PC-9 (cell line): ENCODE results near the gene MPC1. TPM values are rescaled to one million over a fixed set of nuclear protein-coding genes. Genes with fewer than 3 reads are reported as not detected.
A peak's percentile ranks its signal among the peaks of the same experiment; 100 is the strongest.
"Not testable (repeated sequence)": the region's sequence is repeated elsewhere in the genome, so short reads cannot be mapped to it uniquely, and the experiment has no call there.

ENCODE experiments used
- BruUV-seq: library from RNA; stranded (reverse); fragments of 400-500 nt; replicated peaks from 2 replicates; lab custom pipeline; 2021; lab: Mats Ljungman, UMichigan
- CTCF ChIA-PET: fragments of 300-600 bp; sonication (Branson Sonifier 250); formaldehyde crosslinking; loops from one replicate; lab custom pipeline; 2022; ENCODE audit warnings: antibody characterized with exemption; lab: Charles Lee
- POLR2A ChIA-PET: fragments of 300-600 bp; sonication (Branson Sonifier 250); formaldehyde crosslinking; loops from one replicate; lab custom pipeline; 2022; ENCODE audit warnings: antibody characterized with exemption; ENCODE audit not compliant: unreplicated experiment; lab: Charles Lee
- DNase-seq, 2 experiments: peaks; one replicate each; pipeline versions ENCODE4 v3.0.0 to v3.0.0-alpha.2; 2015 to 2022; ENCODE audit warnings: mixed read lengths in 1 of 2
- H2AFZ ChIP-seq: fragments of 200-600 bp; sonication (generic); 2 replicates; pipeline ENCODE4 v1.8.1; 2017; ENCODE audit warnings: antibody characterized with exemption
- H3F3A ChIP-seq: fragments of 200-600 bp; sonication (generic); 2 replicates; pipeline ENCODE4 v1.8.1; 2017; ENCODE audit warnings: antibody characterized with exemption, mild to moderate bottlenecking, low read depth; ENCODE audit not compliant: insufficient read depth
- H3K27ac ChIP-seq: fragments of 200-600 bp; sonication (generic); 2 replicates; pipeline ENCODE4 v1.6.1; 2016; ENCODE audit warnings: mixed run types
- H3K27me3 ChIP-seq: fragments of 200-600 bp; sonication (generic); 2 replicates; pipeline ENCODE4 v1.6.1; 2016; ENCODE audit warnings: low read depth, mixed run types; ENCODE audit not compliant: insufficient read depth
- H3K36me3 ChIP-seq: fragments of 200-600 bp; sonication (generic); 2 replicates; pipeline ENCODE4 v1.6.1; 2016; ENCODE audit warnings: low read depth, mixed run types
- H3K4me1 ChIP-seq: fragments of 200-600 bp; sonication (generic); replicated peaks from 2 replicates; pipeline ENCODE4 v1.6.1; 2016; ENCODE audit warnings: mixed run types; ENCODE audit not compliant: insufficient read depth
- H3K4me2 ChIP-seq: fragments of 200-600 bp; sonication (generic); 2 replicates; pipeline ENCODE4 v1.6.1; 2017; ENCODE audit warnings: mixed run types
- H3K4me3 ChIP-seq: fragments of 200-600 bp; sonication (generic); 2 replicates; pipeline ENCODE4 v1.6.1; 2016; ENCODE audit warnings: mixed run types
- H3K79me2 ChIP-seq: fragments of 200-600 bp; sonication (generic); 2 replicates; pipeline ENCODE4 v1.6.1; 2017; ENCODE audit warnings: low read depth, mixed run types
- H3K9me2 ChIP-seq: fragments of 200-600 bp; sonication (generic); 2 replicates; pipeline ENCODE4 v1.8.1; 2017; ENCODE audit warnings: mild to moderate bottlenecking; ENCODE audit not compliant: insufficient read depth
- H3K9me3 ChIP-seq: fragments of 200-600 bp; sonication (generic); 2 replicates; pipeline ENCODE4 v1.8.1; 2016; ENCODE audit warnings: low read depth; ENCODE audit not compliant: insufficient read depth
- H4K20me1 ChIP-seq: fragments of 200-600 bp; sonication (generic); 2 replicates; pipeline ENCODE4 v1.8.1; 2017; ENCODE audit not compliant: insufficient read depth
- EZH2 ChIP-seq: fragments of 200-600 bp; sonication (generic); IDR thresholded peaks from 2 replicates; pipeline ENCODE4 v1.8.0; 2017; ENCODE audit warnings: antibody characterized with exemption, low read depth
- intact Hi-C: fragments of 100-400 bp; cut with micrococcal nuclease; formaldehyde crosslinking; loops from one replicate; pipeline ENCODE4 v1.10.0; 2022; ENCODE audit not compliant: unreplicated experiment
- total RNA-seq: library from RNA; stranded (reverse); gene quantifications from 2 replicates; pipeline ENCODE4 v1.2.3, GENCODE V29; 2021
- TF ChIP-seq, protein P1 (sequence below): fragments of 200-600 bp; sonication (generic); conservative IDR thresholded peaks from 2 replicates; pipeline ENCODE4 v1.6.1; 2017; ENCODE audit warnings: mixed run types, antibody characterized with exemption, mild to moderate bottlenecking, moderate library complexity

The MPC1 gene
- total RNA-seq, 1 experiment from 2014 or later, result 13.3 TPM

DNA sequence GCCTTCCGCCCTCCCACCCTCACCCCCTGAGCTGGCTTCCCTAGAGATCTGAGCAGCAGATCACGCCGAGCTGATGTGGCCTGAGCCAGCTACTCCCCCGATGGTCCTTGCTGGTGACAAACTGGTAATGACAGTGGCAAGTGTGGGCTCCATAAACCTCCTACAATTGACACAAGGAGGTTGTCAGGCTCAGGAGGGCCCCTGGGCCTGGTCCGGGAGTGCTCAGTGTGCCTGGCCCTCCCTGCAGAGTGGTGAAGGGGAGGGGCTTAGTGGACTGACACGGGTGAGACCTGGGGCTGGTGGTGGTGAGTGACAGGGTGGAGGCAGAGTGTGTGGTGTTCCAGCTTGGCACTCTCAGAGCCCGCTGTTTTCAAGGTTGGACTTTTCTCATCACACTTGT is 22.6 kb upstream of the MPC1 start:
- Histone ChIP-seq H2AFZ (no peak overlapping the region), H3K79me2 (no peaks in the 10 kb centered on the region), H3K9me2 (no peaks in the 10 kb centered on the region), H3K9me3 (no peaks in the 10 kb centered on the region), H3K36me3 (no peaks in the 10 kb centered on the region), H3K27me3 (no peaks in the 10 kb centered on the region), H3F3A (no peaks in the 10 kb centered on the region), H4K20me1 (peaks cover 3% of the 10 kb centered on the region; the same call in 1 of the 2 replicates), H3K4me3 (no peak overlapping the region), H3K4me1 (no peaks in the 10 kb centered on the region), H3K27ac (no peak overlapping the region), H3K4me2 (no peak overlapping the region)
- CTCF ChIA-PET, result no interaction called here
- no peak for DNase-seq
- no peak for TF ChIP-seq EZH2
- TF ChIP-seq, protein P1, sequence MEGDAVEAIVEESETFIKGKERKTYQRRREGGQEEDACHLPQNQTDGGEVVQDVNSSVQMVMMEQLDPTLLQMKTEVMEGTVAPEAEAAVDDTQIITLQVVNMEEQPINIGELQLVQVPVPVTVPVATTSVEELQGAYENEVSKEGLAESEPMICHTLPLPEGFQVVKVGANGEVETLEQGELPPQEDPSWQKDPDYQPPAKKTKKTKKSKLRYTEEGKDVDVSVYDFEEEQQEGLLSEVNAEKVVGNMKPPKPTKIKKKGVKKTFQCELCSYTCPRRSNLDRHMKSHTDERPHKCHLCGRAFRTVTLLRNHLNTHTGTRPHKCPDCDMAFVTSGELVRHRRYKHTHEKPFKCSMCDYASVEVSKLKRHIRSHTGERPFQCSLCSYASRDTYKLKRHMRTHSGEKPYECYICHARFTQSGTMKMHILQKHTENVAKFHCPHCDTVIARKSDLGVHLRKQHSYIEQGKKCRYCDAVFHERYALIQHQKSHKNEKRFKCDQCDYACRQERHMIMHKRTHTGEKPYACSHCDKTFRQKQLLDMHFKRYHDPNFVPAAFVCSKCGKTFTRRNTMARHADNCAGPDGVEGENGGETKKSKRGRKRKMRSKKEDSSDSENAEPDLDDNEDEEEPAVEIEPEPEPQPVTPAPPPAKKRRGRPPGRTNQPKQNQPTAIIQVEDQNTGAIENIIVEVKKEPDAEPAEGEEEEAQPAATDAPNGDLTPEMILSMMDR, result no peak
- intact Hi-C loops, result no loop called here
- POLR2A ChIA-PET, result no interaction called here
- no TSS peak for BruUV-seq

DNA sequence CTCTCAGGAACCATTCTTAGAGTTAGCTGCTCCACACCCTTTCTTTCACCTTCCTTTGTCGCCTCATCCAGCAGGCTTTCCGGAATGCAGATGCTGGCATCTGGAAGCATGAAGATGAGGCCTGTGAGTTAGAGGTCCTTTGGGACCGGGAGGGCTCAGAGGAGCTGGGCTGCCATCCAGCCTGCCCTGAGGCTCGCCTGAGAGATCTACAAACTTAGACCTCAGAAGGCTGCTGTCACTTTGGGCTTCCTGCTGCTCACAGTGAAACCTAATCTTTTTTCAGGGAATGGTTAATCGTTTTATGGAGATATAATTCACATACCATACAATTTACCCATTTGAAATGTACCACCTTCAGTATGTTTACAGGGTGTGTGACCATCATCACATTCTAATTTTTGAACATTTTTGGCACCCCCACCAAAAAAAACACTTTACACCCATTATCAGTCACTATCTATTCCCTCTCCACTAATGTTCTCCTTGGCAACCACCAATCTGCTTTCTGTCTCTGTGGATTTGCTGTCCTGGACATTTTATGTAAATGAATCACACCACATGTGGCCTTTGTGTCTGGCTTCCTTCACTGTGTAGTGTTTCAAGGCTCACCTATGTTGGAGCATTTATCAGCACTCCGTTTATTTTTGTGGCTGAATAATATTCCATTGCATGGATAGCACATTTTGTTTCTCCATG is 20.0 kb upstream of the MPC1 start:
- H3K27me3 ChIP-seq, result no peaks in the 10 kb centered on the region
- intact Hi-C loops, result no loop called here
- H3K4me3 ChIP-seq, result no peak overlapping the region
- H3K4me1 ChIP-seq, result no peaks in the 10 kb centered on the region
- TF ChIP-seq, protein P1, result no peak
- TF ChIP-seq EZH2, result no peak
- H4K20me1 ChIP-seq, result no peaks in the 10 kb centered on the region
- H3K4me2 ChIP-seq, result no peak overlapping the region
- H3F3A ChIP-seq, result no peaks in the 10 kb centered on the region
- no peaks in the 10 kb centered on the region for H3K9me2 ChIP-seq
- no peak for DNase-seq
- ChIA-PET CTCF (no interaction called here), POLR2A (no interaction called here)
- H3K9me3 ChIP-seq, result no peaks in the 10 kb centered on the region
- no peak overlapping the region for H2AFZ ChIP-seq
- no TSS peak for BruUV-seq
- no peak overlapping the region for H3K27ac ChIP-seq
- no peaks in the 10 kb centered on the region for H3K36me3 ChIP-seq
- H3K79me2 ChIP-seq, result no peaks in the 10 kb centered on the region

DNA sequence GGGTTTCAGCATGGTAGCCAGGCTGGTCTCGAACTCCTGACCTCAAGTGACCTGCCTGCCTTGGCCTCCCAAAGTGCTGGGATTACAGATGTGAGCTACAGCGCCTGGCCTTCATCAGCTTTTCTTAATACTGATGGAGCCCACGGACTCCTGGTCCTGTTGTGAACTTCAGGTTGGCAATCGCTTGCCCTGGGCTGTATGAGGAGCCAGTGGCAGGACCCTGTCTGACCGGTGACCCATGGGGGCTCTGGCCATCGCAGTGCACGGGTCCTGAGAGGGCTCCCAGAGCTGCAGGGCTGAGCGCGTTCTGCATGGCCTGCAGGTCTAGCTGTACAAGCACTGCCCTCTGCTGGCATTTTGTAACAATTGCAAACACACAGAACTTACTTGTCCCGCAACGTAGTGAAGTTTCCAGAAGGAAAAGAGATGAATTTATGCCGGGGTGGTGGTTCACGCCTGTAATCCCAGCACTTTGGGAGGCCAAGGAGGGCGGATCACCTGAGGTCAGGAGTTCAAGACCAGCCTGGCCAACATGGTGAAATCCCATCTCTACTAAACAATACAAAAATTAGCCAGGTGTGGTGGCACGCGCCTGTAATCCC is 18.0 kb upstream of the MPC1 start:
- TF ChIP-seq, protein P1, result peak; percentile 77
- ChIA-PET CTCF (interaction anchor here (0.6 to 1.0 kb wide), 4 partner anchors 21 to 313 kb away, joined by 3 to 4 read pairs (median 3); no protein-coding TSS in a partner anchor), POLR2A (interaction anchor here (0.5 kb wide), 1 partner anchor 222 kb away, joined by 3 read pairs; no protein-coding TSS in a partner anchor)
- H3K9me3 ChIP-seq, H3K79me2 ChIP-seq, H3K9me2 ChIP-seq, H3K36me3 ChIP-seq, H3F3A ChIP-seq, H4K20me1 ChIP-seq, H2AFZ ChIP-seq, H3K4me3 ChIP-seq, H3K27me3 ChIP-seq, H3K4me1 ChIP-seq, H3K27ac ChIP-seq, H3K4me2 ChIP-seq, BruUV-seq: not testable (repeated sequence)
- DNase-seq, result peak; percentile 17 to 39
- intact Hi-C loops, result loop anchor here (1.0 kb wide), 1 partner anchor 125 kb away; no protein-coding TSS in a partner anchor
